NAMALWA (cell line): ENCODE measurements around the gene BTN2A1.

Experiments used
- DNase-seq: peaks from one replicate; pipeline ENCODE4 v3.0.0-alpha.2; 2015; ENCODE audit warnings: low spot score

BTN2A1 gene

DNA sequence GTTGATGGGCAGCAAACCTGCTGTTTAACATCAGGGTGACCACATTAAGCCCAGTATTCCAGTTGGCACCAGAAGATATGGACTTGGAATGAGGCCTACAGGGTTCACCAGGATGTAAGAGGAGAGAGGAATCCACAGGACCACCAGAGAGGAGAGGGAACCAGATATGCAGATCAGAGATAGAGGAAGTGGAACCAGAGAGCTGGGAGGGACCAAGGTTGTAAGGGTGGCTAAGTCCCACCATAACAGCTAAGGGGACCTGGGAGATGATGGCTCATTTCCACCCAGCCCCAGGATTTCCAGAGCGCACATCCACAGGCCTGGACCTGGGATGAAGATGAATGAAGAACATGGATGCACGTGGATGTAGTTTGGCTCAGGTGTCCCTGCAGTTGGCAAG, 11.1 kb downstream of the BTN2A1 start:
- DNase-seq: no peak

DNA sequence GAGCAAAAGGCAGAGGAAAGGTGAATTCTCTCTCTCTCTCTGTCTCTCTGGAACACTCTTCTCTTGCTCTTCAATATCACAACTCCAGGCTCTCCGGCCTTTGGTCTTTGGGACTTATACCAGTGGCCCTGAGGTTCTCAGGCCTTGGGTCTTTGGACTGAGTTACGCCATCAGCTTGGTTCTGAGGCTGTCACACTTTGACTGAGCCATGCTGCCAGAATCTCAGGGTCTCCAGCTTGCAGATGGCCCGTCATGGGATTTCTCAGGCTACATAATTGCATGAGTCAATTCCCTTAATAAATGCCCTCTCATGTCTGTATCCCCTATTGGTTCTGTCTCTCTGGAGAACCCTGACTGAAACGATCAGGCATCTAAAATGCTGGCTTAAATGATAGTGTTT, 12.9 kb downstream of the BTN2A1 start:
- DNase-seq: no peak

DNA sequence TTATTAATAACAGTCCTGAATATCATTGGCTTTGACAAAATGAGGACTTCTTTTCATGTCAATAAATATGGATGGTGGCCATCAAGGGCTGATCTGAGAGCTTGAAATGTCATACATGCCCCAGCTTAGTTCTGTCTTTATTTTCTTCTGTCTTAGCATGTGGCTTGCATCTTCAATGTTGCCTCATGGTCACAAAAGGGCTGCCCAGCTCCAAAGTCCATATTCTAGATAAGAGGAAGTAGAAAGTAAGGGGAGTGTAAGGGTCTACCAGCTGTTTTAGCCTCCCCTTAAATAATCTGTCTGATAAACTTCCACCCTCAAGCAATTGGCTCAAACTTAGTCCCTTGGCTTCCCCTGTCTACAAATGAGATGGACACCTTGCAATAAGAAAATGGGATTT, 14.2 kb downstream of the BTN2A1 start:
- DNase-seq: no peak

DNA sequence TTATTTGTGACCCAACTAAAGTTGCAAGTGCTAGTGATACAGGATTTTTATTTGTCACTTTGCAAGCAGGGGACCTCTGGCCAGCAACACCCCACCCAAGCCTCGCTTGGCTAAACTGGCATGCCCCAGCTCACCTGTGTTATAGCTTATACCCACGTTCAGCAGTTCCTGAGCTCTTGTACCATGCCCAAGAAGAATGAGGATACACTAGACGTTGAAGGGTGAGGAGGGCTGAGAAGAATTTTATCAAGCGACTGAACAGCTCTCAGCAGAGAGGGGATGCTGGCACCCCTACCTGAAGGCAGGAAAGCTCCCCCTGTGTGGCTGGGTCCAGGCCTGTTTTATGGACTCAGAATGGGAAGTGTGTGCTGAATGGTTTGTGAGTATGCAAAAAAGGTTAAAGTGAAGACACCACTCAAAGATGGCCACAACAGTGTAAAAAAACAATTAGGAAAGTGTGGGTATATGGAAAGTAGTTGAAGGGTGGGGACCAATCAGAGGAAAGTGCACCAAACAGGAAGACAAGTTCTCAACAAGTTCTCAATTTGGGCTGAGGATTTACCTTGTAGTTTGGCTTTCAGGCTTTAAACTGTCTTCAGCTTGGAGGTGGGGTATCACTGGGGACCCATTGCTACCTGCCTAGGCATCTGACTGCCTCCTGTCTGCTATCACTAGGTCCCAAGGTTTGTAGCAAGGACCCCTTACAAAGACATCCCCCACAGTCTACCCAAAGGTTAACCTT, 15.0 kb downstream of the BTN2A1 start:
- DNase-seq: peak; percentile 9

DNA sequence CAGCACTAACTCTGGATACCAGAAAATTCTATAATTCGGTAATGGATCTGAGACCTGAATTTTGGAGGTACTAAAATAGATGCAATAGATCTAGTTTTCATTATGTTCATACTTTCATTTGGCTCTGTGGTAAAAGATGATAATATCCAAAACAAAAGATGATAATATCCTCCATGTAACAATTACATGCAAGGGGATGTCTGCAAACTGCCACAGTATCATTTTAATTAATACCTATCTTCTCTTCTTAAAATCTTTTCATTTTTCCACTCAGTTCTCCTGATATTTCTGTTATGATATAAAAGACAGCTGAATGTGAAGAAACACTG, 15.6 kb downstream of the BTN2A1 start:
- DNase-seq: no peak

DNA sequence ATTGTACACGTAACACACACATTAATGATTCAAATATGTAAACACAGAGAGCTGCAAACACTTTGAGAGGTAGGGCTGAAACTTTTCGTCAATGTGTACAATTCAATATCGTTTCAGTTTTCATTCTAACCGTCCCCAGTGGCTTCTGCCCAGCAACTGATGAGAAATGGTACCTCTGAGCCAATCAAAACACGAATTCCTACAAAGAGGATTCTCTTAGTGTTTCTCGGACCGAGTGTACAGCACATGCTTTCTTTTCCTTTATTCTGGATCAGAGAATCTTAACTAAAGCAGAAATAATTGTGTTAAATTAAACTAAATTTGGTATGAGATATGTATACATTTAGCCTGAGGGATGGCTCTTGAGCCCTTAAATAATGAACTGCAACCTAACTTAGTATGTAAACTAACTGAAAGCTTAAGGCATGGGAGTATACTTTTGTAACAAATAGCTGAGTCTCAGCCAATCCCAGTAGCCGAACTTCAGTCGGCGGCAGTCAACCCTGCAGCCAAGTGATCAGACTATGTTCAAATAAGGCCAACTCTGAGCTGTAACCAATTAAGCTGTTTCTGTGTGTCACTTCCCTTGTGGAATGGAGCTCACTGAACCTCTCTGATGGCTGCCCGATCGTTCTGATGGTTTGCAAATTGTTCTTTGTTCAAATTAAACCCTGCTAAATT, 16.1 kb downstream of the BTN2A1 start:
- peak; percentile 96 for DNase-seq

DNA sequence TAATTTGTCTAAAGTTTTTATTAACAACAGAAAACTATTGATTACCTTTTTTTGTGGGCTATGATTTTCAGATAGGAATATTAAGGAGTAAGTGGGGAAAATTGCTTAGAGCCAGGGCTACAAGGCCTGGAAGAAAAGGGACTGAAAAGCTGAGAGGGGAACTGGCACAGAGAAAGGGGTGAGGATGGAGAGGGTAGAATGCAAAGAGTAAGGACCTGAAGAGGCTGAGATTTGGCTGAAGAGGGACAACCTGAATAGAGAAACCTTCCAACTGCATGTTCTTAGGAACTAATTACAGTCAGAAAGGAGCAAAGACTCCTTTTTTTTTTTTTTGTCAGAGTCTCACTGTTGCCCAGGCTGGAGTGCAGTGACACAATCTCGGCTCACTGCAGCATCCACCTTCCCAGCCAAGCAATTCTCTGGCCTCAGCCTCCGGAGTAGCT, 16.7 kb downstream of the BTN2A1 start:
- DNase-seq: no peak

DNA sequence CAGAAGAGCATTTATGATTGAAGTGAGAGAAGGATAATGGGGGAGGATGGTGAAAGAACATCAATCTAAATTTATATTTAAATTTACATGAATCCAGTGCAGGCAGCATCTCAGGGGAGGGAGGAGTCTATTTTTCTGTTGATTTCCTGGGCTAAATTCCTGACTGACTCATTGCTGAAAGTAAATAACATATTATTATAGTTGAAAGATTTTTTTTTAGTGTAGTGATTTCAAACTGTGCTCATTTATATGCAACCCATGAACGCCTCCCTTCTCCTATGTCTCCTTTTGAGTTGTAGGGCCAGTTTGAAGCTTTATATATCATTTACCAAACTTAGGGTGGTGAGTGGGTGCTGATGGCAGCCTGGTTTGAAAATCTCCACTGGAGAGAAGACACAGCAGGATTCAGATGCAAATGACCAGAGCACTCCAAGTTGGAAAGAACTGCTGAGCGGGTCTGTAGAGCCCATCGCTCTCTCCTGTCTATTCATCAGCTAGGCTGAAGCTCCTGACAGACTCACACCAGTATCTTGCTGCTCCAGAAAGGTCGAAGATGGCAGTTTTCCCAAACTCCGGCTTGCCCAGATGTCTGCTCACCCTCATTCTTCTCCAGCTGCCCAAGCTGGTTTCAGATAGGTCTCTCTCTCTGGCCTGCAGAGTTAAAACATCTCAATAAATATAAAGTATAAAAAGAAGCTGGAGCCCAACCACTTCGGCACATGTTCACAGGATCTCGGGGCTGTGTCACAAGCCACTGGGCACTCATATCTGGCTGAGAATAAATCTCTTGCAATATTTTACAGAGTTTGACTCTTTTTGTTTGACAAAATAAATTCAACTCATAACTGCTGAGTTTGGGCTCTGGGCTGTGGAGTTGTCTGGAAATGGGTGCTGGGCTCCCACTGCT, 18.3 kb downstream of the BTN2A1 start:
- no peak for DNase-seq

DNA sequence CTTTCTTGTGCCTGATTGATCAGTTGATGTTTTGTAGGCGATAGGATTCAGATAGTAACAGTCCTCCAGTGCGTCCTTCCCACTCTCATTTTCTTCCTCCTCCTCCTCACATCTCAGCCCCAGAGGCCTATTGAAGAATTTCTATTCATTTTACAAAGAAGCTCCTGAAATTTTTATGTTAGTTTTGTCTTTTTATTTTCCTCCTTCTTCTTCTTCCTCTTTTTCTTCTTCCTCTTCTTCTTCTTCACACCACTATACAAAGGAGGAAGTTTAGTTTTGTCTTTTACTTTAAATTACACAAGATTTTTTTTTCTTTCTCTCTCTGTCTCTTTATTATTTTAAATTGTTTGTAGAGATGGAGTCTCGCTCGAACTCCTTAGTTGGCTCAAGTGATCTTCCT, 19.1 kb downstream of the BTN2A1 start:
- no peak for DNase-seq

DNA sequence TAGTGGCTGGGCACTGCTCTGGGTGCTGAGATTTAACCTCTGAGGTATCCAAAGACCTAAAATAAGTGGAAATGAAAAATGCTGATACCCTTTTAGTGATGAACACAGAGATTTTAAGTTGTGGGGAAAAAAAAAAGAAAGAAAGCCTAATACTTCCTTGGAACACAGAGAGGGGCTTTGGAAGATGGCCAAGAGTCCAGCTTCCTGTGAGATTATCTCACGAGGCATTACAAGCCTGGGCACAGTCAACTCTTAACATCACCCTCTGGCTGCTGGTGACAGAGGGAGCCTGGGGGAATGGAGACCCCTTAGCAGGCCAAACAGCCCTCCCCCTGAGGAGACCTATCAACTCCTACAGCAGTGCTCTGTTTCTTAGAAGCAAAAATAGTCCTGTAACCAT, 19.7 kb downstream of the BTN2A1 start:
- no peak for DNase-seq

DNA sequence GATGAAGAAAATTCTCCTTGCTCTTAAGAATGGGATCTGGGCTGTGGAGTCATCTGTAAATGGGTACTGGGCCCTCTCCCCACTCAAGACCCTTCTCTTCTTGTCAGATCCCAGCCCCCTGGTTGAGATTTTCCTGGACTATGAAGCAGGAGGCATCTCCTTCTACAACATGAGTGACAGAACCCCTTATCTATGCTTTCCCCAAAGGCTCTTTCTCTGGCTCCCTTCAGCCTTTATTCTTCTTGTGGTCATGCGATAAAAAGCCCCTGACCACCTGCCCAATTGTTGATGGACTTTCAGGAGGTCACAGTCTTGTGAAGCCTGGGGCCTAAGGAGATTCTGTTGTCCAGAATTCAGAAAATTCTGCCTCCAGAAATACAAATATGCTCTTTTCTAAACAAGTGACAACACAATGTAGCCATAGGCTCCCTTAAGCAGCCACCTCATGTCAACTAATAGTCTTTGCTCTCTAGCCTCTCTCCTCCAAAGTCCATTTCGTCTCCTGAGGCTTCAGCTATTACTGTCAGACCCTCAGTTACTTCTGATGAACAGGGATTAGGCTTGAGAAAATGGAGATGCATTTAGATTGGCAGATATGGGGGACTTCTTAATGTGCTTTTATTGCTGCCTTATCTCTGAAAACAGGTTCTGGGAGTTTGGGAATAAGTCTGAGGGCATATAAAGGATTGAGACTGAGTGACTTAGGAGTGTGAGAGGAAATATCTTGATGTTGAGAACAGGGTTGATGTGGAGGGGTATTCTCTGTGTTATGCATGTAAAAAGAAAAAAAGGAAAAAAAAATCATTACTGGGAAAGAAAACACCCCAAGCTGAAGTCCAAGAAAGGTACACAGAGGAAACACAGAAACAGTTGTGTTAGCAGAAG, 20.6 kb downstream of the BTN2A1 start:
- no peak for DNase-seq

DNA sequence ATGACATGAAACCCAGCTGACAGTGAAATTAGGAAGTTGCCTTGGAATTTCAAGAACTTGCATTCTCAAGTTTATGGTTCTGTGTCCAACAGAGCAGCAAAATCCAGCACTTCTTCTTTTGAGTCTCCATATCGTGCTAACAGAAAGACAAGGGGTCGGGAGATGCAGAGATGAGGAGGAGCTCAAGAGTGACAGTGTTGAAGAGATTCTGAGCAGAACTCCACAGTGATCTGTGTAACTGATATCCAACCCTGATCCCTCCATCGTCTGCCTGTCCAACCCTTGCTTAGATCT, 21.2 kb downstream of the BTN2A1 start:
- no peak for DNase-seq

DNA sequence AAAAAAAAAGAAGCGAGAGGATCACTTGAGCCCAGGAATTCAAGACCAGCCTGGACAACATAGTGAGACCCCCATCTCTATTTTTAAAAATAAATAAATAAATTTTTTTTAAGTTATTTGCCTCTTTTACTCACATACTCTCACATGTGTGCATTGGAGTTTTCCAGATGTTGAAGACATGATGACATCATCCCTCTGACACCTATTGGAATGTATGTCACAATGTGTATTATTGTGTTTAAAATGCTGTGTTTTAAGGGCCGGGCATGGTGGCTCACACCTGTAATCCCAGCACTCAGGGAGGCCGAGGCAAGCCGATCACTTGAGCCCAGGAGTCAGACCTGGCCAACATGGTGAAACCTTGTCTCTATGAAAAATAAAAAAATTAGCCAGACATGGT, 24.6 kb downstream of the BTN2A1 start:
- no peak for DNase-seq

DNA sequence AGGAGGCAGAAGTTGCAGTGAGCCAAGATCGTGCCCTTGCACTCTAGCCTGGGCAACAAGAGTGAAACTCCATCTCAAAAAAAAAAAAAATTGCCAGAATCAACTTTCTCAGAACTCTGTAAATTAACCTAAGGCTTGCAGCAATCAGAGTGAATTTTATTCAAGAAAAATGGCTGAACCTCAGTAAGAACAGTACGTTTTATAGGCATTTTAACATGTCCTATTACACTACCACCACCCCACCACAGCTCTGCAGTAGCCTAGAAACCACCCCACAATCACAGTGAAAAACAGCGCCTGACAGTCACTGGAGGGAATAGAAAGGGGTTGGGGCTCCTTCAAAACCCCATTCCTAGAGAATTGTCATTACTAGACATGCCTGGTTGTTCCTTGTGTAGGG, 26.0 kb downstream of the BTN2A1 start:
- no peak for DNase-seq

DNA sequence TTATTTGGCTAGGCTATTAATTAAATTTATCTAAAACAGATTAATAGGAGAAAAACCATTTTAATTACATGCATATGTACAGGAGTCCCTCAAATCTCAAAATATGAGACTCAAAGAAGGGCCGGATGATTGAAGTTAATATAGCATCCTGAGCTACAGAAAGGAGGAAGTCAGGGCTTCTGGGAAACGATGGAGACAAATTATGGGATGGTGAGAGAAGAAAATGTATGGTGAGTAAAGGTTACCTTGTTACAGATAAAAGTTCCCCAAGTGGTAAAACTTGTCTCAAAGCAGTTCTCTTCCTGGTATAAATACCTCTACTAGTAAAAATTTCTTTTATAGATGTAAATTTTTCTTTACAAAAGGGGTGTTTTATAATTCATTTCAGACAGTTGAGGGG, 26.4 kb downstream of the BTN2A1 start:
- DNase-seq: no peak

DNA sequence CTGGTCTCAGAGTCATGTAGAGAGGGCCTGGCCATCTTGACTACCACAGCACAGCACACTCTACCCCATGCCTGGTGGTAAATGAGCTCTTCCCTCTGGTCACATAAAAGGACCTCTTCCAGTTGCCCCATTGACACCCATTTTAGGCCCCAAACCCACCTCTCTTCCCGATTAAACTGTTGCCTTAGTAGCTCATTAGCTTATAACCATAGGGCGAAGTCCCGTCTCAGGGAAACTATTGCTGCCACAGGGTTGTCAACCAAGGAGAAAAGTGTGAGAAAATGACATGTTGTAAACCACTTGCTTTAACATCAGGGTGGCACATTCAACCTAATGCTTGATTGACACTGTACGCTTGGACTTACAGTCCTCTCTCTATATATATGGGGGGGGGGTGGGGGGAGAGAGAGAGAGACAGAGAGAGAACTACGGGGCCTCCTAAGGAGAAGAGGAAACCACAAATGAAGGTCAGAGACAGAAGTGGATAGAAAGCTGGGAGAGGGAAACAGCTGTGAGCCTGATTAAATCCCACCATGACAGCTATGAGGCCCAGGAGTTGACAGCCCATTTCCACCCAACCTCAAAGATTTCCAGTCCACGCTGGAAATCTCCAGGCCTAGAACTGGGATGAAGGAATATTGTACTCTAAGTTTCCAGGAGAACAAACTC, 27.5 kb downstream of the BTN2A1 start:
- no peak for DNase-seq

DNA sequence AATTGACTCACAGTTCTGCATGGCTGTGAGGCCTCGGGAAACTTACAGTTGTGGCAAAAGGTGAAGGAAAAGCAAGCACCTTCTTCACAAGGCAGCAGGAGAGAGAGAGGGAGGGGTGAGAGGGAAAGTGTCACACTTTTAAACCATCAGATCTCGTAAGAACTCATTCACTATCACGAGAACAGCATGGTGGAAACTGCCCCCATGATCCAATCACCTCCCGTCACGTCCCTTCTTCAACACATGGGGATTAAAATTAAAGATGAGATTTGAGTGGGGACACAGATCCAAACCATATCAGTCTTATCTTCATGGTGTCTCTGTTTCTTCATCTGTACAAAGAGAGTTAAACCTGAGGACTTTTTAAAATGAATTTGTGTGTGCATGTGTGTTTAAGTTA, 28.6 kb downstream of the BTN2A1 start:
- DNase-seq: no peak

DNA sequence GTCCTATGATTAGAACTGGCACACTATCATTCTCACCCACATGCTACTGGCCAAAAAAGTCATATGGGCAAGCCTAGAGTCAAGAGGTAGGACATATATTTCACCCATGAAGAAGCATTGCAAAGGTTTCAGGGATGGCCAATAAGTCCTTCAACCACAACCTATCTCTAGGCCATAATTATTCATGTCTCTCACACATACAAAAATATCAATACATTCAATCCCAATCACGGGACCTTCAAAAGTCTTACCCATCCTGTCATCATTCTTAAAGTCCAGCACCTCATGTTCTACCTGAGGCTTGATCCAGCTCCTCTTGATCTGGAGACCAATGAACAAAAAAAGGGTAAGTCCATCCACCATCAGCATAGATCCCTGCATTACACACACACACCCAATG, 29.7 kb downstream of the BTN2A1 start:
- DNase-seq: no peak

DNA sequence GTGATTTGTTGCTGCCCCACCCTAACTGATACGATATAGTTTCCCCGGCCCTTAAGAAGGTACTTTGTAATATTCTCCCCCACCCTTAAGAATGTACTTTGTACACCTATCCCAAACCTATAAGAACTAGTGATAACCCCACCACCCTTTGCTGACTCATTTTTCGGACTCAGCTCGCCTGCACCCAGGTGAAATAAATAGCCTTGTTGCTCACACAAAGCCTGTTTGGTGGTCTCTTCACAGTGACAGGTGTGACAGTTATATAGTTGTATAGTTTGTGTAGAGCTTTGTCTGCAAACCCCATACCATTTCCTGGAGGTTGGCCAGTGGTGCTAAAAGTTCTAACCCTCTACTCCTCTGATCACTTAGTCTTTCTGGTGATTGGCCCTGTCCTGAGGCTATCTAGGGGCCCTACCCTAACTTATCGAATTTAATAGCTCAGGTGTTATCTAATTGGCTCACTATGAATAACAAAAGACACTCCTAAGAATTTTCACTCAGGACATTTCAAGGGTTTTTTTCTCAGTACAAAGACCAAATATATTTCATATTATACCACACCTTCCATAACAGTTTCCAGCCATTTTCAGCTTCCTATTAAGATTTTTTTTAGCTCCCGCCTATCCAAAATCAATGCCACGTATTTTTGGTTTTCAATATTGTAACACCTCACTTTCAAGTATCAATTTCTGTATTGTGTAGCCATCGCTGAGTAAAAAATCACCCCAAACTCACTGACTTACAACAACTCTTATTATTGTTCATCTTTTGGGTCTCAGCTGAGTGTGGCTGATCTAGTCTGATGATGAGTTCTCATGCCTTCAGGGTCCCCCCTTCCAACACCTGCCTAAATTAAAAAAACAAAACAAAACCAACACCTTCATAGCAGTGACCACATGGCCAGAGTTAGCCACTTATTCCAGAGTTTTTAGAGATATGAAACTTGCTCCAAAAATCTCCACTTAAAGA, 32.5 kb downstream of the BTN2A1 start:
- no peak for DNase-seq

DNA sequence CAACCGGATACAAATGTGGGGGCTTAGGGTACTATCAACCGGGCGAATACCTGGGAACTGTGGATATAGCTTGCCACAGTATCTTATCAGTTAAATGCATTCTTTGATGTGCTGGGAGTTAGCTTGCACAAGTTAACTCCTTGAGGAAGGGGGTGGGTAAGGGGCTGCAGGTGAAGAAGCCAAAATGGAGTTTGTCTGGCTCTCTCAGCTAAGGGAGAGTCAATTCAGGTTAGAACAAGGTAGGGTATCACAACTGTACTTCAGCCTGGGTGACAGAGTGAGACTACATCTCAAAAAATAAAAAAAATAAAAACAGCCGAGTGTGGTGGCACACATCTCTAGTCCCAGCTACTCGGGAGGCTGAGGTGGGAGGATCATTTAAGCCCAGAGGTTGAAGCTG, 33.8 kb downstream of the BTN2A1 start:
- no peak for DNase-seq
